Measurements from ENCODE around the gene PCBP3. TPM values are rescaled to one million over a fixed set of nuclear protein-coding genes. Genes with fewer than 3 reads are reported as not detected.

The PCBP3 gene
- total RNA-seq, 1 experiment from 2014 or later: 10.9 TPM

- Histone ChIP-seq H3K18ac (ENCODE audit: insufficient read length, low read depth, low read length) (no peak overlapping the region), H3K4me2 (ENCODE audit: insufficient read depth, insufficient read length, low read length) (no peak overlapping the region)
- H3K9me3 Mint-ChIP-seq: 0 out of 5 replicates have a peak, but pooled peaks cover 2 to 7% of the 10 kb centered on the region in 2 experiments
Measured at GRCh38 chr21:45700461-45700860, 56.9 kb downstream of the PCBP3 start.

More at GRCh38 chr21:45700461-45700860, 56.9 kb downstream of the PCBP3 start:
- H3K56ac ChIP-seq (ENCODE audit: insufficient read length, low read depth, low read length): no peak overlapping the region
- H2BK5ac ChIP-seq (ENCODE audit: insufficient read length, low read length): no peak overlapping the region
- H2AFZ ChIP-seq (ENCODE audit: low read length): no peak overlapping the region
- no peaks in the 10 kb centered on the region for H4K20me1 ChIP-seq (ENCODE audit: control insufficient read depth, insufficient read depth, insufficient read length)
- no peak overlapping the region for H3K27ac Mint-ChIP-seq
- no peak overlapping the region for H2BK20ac ChIP-seq (ENCODE audit: low read depth, low read length, poor library complexity, severe bottlenecking)
- H3K4ac ChIP-seq (ENCODE audit: low read depth, low read length): no peak overlapping the region
- H3K27ac ChIP-seq (ENCODE audit: insufficient read length, low read depth, low read length): no peak overlapping the region
- no peaks in the 10 kb centered on the region for H3K79me2 ChIP-seq (ENCODE audit: insufficient read depth, low read length)
- H4K8ac ChIP-seq (replicated peaks; ENCODE audit: insufficient read length, low read depth, low read length): no peak overlapping the region
- no CpG with 5 or more reads among the region's 6 CpGs for WGBS (ENCODE audit: extremely low coverage, insufficient read length, low lambda C conversion rate)
- H4K5ac ChIP-seq (ENCODE audit: insufficient read length, low read depth, low read length): no peak overlapping the region
- H4K91ac ChIP-seq (ENCODE audit: insufficient read length, low read depth, low read length): no peak overlapping the region
- no peak overlapping the region for H3K14ac ChIP-seq (ENCODE audit: insufficient read depth, low read length)
- H3K4me3 Mint-ChIP-seq: no peak overlapping the region
- H3T11ph ChIP-seq (ENCODE audit: low read length): no peak overlapping the region
- H3K9me3 ChIP-seq (ENCODE audit: control insufficient read depth, low read depth, low read length): no peaks in the 10 kb centered on the region
- H3K9ac ChIP-seq (ENCODE audit: extremely low read depth, insufficient read length, low read length): no peak overlapping the region
- H3K36me3 Mint-ChIP-seq (ENCODE audit: insufficient read depth in 1 of 3, low read depth in 3 of 3): no peaks in the 10 kb centered on the region; a peak in 1 of 7 replicates
- no peak overlapping the region for H2AK5ac ChIP-seq (ENCODE audit: insufficient read length, low read length)
- no peak overlapping the region for H2BK12ac ChIP-seq (ENCODE audit: insufficient read length, low read depth, low read length)
- no peaks in the 10 kb centered on the region for H3K27me3 ChIP-seq (ENCODE audit: insufficient read depth, low read length)
- no peak for TF ChIP-seq CTCF (conservative IDR thresholded peaks at IDR 0.05)
- H3K4me1 ChIP-seq (ENCODE audit: insufficient read depth, low read length): no peaks in the 10 kb centered on the region
- H3K79me1 ChIP-seq (ENCODE audit: insufficient read depth, low read depth, low read length, poor library complexity, severe bottlenecking): no peaks in the 10 kb centered on the region
- peaks cover 3% of the 10 kb centered on the region for H3K23me2 ChIP-seq (ENCODE audit: insufficient read length, low read depth, low read length, poor library complexity, severe bottlenecking)
- H2BK15ac ChIP-seq (ENCODE audit: low read depth, low read length): no peak overlapping the region
- no peak for DNase-seq
- H3K27me3 Mint-ChIP-seq (ENCODE audit: low read depth): no peaks in the 10 kb centered on the region
- H3K4me1 Mint-ChIP-seq: no peaks in the 10 kb centered on the region; a peak in 1 of 4 replicates
- no peak overlapping the region for H2BK120ac ChIP-seq (ENCODE audit: low read depth, low read length, poor library complexity, severe bottlenecking)
- no peak overlapping the region for H3K23ac ChIP-seq (ENCODE audit: insufficient read length, low read depth, low read length)
